AG20443 (cell line): Measurements from ENCODE around the gene ICAM5.
"Not testable (repeated sequence)": the region's sequence is repeated elsewhere in the genome, so short reads cannot be mapped to it uniquely, and the experiment has no call there.

ENCODE experiments used
- DNase-seq: peaks from one replicate; pipeline ENCODE4 v3.0.0; 2012; ENCODE audit warnings: low spot score, mixed read lengths

Gene ICAM5

DNA sequence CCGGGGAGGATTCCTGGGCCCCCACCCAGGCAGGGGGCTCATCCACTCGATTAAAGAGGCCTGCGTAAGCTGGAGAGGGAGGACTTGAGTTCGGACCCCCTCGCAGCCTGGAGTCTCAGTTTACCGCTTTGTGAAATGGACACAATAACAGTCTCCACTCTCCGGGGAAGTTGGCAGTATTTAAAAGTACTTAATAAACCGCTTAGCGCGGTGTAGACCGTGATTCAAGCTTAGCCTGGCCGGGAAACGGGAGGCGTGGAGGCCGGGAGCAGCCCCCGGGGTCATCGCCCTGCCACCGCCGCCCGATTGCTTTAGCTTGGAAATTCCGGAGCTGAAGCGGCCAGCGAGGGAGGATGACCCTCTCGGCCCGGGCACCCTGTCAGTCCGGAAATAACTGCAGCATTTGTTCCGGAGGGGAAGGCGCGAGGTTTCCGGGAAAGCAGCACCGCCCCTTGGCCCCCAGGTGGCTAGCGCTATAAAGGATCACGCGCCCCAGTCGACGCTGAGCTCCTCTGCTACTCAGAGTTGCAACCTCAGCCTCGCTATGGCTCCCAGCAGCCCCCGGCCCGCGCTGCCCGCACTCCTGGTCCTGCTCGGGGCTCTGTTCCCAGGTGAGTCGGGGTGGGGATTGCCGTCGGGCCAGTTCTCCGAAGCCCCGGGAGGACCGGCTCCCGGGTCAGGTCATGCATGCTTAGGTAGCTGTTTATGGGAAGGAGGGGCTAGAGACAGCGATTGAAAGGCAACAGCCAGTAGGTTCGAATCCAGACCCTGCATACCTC is 18.9 kb upstream of the ICAM5 start, which contains the start of gene ICAM1:
ICAM1 (plus strand) TSS at position 505 of the 779 bp plus-strand sequence; CDS start at position 545, 40 bp downstream.
- peak; percentile 60 for DNase-seq

DNA sequence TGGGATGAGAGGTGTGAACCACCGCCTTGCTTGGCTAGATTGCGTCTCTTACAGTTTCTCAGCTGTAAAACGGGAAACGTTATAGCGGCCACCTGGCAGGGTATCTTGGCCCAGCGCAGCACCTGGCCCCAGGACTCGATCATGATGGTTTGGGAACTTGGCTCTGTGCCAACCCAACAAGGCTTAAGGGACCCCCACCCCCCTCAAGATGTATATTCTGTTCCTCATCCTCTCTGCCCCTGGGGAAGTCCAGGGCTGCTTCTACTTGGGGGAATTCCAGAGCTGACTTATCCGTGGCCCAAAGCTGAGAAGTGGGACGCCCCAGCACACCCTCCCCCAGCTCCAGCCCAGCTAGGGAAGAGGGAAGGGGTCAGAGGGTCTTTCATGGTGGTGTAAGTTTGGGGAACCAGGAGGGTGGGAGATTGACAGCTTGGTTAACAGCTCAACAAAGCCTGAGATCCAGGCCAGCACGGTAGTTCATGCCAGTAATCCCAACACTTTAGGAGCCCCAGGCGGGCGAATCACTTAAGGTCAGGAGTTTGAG is 18.1 kb upstream of the ICAM5 start:
- DNase-seq, result peak; percentile 25

DNA sequence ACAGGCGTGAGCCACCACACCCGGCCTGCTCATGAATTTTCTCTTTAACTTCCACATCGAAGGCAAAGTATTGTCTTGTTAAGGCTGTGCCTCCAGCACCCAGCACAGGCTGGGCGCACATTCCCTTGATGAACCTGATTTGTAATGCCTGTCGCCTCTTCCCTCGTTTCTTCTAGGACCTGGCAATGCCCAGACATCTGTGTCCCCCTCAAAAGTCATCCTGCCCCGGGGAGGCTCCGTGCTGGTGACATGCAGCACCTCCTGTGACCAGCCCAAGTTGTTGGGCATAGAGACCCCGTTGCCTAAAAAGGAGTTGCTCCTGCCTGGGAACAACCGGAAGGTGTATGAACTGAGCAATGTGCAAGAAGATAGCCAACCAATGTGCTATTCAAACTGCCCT is 15.2 kb upstream of the ICAM5 start:
- no peak for DNase-seq

DNA sequence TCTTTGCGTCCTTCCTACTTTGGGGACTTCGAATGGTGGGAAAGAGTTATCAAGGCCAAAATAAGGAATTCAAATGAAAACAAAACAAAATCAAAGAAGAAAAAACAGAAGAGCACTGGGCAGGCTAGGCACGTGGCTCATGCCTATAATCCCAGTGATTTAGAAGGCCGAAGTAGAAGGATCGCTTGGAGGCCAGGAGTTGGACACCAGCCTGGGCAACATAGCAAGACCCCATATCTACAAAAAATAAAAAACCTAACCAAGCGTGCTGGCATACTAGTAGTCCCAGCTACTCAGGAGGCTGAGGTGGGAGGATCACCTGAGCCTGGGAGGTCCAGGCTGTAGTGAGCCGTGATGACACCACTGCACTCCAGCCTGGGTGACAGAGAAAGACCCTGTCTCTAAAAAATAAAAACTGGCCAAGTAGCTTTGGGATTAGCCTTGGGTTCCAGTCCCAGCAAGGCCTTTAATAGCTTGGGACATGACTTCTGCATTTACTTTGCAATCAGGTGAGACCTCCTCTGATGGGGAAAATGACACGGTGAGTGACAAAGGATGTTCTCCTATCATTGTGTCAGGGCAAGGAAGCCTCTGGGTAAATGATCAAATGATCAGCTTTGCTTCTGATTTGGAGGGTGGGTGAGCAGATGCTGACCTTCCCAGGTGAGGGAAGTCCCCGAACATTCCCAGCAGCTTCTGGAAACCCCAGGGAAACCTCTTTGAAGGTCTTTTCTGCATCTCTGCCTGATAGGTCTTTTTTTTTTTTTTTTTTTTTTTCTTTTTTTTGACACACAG is 11.8 kb upstream of the ICAM5 start:
- DNase-seq, result no peak

DNA sequence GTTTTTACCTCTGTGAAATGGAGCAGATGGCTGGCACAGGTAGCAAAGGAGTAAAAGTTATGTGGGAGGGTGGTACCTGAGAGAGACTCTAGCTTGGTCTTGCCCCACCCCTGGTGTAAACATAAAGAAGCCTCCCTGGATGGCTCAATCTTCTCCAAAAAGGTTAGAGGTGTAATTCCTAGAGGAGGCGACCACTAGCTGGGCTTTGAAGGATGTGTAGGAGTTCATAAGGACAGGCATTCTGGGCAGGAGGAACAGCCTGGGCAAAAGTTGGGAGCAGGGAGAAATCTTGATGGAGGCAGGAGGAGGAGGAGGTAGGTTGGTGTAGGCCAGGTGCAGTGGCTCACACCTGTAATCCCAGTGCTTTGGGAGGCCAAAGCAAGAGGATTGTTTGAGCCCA is 10.8 kb upstream of the ICAM5 start:
- DNase-seq, result no peak

DNA sequence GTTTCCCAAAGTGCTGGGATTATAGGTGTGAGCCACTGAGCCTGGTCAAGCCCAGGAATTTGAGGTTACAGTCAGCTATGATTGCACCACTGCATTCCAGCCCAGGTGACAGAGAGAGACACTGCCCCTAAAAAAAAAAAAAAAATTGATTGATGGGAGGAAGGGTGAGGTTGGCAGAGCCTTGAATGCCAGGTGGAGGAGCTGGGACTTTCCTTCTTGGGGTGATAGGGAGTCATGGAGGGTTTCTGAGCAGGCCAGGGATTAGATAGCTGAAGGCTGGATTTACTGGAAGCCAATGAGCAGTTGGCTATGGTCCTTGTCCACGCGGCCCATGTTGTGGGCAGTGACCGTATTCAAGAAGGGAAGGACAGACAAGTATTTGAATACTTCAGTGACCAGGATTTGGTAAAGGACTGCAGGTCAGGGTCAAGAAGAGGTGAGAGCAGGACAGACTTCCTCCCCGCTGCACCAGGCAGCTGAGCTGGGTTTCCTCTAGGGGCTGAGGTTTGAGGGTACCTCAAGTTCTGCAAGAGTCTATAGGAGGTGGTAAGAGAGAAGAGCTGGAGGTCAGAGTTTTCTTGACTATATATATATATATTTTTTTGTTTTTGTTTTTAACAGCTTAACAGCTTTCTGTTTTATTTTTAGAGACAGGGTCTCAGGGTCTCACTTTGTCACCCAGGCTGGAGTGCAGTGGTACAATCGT is 9.9 kb upstream of the ICAM5 start:
- no peak for DNase-seq

DNA sequence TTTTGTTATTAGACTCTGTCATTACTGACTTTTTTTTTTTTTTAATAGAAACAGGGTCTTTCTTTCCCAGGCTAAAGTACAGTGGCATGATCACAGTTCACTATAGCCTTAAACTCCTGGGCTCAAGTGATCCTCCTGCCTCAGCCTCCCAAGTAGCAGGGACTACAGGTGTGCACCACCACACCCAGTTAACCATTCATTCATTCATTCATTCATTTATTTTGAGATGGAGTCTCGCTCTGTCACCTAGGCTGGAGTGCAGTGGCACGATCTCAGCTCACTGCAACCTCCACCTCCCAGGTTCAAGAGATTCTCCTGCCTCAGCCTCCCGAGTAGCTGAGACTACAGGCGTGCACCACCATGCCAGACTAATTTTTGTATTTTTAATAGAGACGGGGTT is 7.7 kb upstream of the ICAM5 start:
- not testable (repeated sequence) for DNase-seq

DNA sequence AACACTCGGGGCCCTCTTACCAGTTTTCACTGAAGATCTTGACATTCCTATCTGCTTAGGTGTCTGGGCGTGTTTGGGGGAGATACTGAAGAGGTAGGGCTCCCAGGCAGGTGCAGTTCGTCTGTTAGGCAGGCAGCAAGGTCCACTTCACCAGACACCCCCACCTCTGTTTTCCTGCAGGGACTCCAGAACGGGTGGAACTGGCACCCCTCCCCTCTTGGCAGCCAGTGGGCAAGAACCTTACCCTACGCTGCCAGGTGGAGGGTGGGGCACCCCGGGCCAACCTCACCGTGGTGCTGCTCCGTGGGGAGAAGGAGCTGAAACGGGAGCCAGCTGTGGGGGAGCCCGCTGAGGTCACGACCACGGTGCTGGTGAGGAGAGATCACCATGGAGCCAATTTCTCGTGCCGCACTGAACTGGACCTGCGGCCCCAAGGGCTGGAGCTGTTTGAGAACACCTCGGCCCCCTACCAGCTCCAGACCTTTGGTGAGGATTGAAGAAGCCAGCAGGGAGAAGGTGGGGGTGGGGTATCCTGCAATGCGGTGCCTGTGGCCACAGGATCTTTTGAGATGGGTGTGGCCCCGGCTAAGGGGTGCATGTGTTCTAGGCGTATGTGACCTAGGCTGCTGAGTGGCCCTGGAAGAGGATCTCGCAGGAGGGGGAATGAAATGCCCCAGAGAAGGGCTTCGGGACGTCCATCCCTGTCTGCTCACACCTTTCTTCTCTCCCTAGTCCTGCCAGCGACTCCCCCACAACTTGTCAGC is 6.3 kb upstream of the ICAM5 start:
- no peak for DNase-seq

DNA sequence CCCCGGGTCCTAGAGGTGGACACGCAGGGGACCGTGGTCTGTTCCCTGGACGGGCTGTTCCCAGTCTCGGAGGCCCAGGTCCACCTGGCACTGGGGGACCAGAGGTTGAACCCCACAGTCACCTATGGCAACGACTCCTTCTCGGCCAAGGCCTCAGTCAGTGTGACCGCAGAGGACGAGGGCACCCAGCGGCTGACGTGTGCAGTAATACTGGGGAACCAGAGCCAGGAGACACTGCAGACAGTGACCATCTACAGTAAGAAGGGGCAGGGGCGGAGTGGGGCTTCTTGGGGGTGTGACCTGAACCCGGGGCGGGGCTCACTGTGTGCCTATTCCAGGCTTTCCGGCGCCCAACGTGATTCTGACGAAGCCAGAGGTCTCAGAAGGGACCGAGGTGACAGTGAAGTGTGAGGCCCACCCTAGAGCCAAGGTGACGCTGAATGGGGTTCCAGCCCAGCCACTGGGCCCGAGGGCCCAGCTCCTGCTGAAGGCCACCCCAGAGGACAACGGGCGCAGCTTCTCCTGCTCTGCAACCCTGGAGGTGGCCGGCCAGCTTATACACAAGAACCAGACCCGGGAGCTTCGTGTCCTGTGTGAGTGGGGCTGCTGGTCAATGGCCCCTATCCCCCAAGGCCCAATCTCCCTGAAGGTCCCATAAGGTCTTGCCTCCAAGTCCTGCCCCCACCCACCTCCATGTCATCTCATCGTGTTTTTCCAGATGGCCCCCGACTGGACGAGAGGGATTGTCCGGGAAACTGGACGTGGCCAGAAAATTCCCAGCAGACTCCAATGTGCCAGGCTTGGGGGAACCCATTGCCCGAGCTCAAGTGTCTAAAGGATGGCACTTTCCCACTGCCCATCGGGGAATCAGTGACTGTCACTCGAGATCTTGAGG is 5.4 kb upstream of the ICAM5 start:
- DNase-seq, result no peak

DNA sequence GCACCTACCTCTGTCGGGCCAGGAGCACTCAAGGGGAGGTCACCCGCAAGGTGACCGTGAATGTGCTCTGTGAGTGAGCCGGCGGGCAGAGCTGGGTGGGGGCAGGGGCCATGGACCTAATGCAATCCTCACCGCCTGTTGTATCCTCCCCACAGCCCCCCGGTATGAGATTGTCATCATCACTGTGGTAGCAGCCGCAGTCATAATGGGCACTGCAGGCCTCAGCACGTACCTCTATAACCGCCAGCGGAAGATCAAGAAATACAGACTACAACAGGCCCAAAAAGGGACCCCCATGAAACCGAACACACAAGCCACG is 4.8 kb upstream of the ICAM5 start:
- no peak for DNase-seq

DNA sequence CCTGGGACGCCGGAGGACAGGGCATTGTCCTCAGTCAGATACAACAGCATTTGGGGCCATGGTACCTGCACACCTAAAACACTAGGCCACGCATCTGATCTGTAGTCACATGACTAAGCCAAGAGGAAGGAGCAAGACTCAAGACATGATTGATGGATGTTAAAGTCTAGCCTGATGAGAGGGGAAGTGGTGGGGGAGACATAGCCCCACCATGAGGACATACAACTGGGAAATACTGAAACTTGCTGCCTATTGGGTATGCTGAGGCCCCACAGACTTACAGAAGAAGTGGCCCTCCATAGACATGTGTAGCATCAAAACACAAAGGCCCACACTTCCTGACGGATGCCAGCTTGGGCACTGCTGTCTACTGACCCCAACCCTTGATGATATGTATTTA is 4.4 kb upstream of the ICAM5 start:
- DNase-seq, result no peak

DNA sequence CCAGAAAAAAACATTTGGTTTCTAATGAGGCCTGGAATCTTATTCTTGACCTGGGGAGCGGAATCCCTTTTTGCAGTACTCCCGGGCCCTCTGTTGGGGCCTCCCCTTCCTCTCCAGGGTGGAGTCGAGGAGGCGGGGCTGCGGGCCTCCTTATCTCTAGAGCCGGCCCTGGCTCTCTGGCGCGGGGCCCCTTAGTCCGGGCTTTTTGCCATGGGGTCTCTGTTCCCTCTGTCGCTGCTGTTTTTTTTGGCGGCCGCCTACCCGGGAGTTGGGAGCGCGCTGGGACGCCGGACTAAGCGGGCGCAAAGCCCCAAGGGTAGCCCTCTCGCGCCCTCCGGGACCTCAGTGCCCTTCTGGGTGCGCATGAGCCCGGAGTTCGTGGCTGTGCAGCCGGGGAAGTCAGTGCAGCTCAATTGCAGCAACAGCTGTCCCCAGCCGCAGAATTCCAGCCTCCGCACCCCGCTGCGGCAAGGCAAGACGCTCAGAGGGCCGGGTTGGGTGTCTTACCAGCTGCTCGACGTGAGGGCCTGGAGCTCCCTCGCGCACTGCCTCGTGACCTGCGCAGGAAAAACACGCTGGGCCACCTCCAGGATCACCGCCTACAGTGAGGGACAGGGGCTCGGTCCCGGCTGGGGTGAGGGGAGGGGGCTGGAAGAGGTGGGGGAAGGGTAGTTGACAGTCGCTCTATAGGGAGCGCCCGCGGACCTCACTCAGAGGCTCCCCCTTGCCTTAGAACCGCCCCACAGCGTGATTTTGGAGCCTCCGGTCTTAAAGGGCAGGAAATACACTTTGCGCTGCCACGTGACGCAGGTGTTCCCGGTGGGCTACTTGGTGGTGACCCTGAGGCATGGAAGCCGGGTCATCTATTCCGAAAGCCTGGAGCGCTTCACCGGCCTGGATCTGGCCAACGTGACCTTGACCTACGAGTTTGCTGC is 2.7 kb upstream of the ICAM5 start, which contains the start of gene ICAM4:
ICAM4 (plus strand) TSS at position 153 of the 935 bp plus-strand sequence; CDS start at position 211, 58 bp downstream.
- DNase-seq, result no peak

DNA sequence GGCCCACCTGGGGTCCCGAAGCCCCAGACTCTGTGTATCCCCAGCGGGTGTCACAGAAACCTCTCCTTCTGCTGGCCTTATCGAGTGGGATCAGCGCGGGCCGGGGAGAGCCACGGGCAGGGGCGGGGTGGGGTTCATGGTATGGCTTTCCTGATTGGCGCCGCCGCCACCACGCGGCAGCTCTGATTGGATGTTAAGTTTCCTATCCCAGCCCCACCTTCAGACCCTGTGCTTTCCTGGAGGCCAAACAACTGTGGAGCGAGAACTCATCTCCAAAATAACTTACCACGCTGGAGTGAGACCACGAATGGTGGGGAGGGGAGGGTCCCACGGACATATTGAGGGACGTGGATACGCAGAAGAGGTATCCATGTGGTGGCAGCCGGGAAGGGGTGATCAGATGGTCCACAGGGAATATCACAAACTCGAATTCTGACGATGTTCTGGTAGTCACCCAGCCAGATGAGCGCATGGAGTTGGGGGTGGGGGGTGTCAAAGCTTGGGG is 1.0 kb upstream of the ICAM5 start:
- DNase-seq, result peak; percentile 52

DNA sequence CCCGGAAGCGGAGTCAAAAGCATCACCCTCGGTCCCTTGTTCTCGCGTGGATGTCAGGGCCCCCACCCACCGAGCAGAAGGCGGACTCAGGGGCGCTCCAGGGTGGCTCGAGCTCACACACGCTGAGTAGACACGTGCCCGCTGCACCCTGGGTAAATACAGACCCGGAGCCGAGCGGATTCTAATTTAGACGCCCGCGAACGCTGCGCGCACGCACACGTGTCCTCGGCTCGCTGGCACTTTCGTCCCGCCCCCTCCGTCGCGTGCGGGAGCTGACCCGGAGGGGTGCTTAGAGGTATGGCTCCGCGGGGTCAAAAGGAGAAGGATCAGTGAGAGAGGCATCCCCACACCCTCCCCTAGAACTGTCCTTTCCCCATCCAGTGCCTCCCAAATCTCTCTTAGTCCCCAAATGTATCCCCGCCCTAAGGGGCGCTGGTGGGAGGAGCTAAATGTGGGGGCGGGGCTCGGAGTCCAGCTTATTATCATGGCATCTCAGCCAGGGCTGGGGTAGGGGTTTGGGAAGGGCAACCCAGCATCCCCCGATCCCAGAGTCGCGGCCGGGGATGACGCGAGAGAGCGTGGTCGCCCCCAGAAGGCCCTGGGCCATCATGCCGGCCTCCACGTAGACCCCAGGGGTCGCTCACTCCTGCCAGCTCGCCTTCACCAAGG is 451 bp upstream of the ICAM5 start:
- DNase-seq, result peak; percentile 62

DNA sequence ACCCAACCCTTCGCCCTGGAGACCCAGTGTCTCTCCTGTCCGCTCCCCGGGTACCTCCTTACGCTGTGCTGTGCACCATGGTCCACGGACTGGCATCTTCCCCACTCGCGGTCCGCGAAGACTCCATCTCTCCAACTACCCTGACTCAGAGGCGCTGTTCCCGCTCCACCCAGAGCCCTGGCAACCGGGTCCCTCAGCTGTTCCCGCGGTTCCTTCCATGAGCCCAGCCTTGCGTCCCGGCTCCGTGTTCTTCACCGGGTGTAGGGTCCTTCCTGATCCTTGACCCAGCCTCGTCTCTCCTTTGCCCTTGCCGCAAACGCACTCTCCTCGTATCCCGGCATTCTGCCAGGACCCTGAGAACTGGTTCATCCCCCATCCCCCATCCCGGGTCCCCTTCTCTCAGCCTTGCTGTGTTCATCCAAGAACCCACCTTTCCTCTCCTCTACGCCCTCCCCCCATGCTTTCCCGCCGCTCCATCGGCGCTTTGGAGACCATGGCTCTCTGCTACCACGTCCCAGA is 664 bp downstream of the ICAM5 start:
- DNase-seq, result peak; percentile 48

DNA sequence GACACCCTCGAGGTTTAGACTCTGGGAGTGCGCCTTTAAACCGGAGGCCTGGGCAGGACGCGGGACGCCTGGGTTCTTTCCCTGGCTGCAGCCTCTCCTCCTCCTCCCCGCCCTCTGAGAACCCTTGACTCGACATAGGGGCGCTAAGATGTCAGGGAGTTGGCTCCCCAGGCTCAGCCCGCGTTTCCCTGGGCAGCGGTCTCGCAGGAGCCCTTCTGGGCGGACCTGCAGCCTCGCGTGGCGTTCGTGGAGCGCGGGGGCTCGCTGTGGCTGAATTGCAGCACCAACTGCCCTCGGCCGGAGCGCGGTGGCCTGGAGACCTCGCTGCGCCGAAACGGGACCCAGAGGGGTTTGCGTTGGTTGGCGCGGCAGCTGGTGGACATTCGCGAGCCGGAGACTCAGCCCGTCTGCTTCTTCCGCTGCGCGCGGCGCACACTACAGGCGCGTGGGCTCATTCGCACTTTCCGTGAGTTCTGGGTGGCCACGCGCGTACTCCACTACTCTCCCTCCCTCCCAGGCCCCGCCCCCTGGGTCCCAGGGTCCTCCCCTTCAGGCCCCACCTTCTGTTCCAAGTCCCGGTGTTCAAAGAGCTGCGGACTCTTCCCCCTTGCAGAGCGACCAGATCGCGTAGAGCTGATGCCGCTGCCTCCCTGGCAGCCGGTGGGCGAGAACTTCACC is 1.3 kb downstream of the ICAM5 start:
- peak; percentile 66 for DNase-seq

DNA sequence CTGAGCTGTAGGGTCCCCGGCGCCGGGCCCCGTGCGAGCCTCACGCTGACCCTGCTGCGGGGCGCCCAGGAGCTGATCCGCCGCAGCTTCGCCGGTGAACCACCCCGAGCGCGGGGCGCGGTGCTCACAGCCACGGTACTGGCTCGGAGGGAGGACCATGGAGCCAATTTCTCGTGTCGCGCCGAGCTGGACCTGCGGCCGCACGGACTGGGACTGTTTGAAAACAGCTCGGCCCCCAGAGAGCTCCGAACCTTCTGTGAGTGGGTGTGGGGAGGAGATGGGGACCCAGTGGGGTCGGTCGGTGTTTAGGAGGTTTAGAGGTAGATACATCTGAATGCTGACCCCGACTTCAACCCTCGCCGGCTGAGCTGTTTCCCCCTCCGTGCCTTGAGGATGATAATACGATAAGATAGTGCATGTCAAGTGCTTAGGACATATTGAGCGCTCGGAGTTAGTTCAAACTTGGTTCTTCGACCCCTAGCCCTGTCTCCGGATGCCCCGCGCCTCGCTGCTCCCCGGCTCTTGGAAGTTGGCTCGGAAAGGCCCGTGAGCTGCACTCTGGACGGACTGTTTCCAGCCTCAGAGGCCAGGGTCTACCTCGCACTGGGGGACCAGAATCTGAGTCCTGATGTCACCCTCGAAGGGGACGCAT is 1.9 kb downstream of the ICAM5 start:
- no peak for DNase-seq
